GM12801 (cell line): ENCODE data around the gene DUSP2.

Experiments
- TF ChIP-seq, protein P1 (sequence below): IDR thresholded peaks from one replicate; pipeline ENCODE4 v1.5.1; 2011; ENCODE audit warnings: control low read depth; ENCODE audit not compliant: insufficient read length; ENCODE audit errors: extremely low read depth

Gene DUSP2

DNA sequence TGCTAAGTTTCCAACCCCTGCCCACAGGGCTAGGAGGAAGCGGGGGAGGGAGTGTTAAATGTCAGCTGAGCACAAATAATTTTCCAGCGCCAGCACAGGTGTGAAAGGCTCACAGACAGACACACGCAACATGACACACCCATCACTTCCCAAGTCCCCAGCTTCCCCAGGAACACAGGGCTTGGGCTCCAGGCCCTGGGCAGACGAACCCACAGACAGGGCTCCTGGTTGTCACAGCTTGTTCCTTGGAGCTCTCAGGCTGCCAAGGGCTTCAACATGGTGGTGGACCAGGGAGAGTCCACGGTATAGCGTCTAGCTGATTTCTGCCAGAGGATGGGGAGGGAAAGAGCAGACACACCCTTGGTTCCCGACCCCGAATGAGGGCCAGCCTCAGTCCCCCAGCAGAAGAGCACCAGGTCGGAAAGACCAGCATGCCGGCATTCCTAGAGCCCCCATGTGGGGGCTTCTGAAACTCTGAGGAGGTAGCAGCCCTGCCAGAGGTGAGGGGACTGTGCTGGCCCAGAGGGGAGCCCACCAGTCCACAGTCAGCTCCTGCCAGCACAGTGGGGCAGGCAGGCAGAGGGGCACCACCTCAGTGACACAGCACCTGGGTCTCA, 1.9 kb downstream of the DUSP2 start:
- TF ChIP-seq, protein P1, sequence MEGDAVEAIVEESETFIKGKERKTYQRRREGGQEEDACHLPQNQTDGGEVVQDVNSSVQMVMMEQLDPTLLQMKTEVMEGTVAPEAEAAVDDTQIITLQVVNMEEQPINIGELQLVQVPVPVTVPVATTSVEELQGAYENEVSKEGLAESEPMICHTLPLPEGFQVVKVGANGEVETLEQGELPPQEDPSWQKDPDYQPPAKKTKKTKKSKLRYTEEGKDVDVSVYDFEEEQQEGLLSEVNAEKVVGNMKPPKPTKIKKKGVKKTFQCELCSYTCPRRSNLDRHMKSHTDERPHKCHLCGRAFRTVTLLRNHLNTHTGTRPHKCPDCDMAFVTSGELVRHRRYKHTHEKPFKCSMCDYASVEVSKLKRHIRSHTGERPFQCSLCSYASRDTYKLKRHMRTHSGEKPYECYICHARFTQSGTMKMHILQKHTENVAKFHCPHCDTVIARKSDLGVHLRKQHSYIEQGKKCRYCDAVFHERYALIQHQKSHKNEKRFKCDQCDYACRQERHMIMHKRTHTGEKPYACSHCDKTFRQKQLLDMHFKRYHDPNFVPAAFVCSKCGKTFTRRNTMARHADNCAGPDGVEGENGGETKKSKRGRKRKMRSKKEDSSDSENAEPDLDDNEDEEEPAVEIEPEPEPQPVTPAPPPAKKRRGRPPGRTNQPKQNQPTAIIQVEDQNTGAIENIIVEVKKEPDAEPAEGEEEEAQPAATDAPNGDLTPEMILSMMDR, result no peak

DNA sequence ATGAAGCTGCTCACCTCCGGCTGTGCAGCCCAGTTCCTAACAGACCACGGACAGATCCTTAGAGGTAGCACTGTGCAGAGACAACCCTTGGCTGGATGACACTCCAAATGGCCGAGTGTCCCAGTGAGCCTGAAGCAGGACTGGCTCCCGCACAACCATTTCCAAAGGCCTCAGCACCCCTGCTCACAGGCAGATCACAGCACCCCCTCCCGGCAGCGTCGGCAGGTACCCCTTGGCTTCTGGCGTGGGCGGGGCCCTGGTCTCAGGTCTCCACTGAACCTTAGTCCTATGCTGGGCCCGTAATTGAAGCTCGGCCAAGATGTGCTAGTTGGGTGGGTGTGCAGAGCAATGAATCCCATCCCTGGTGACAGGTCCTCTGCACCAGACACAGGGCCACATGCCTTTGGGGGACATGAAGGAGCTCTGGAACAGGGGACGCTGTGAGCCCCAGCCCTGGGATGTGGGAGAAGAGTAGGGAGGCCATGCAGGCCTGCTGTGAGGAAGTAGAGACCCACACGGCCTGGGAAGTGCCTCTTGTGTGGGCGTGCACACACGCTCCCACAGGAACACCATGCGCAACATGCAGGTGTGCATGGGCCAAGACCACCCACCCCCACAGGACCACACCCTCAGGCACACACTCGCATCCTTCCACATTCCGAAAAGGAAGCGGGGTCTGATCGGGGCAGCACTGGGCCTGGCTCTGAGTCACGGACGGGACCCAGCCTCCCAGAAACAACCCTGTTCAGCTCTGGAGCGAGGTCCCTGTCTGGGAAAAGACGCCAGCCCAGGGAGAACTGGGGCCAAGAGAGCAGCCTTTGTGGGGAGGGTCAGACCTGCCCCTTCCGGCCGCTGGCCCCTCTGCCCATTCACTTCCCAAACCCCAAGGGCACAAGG, 2.8 kb downstream of the DUSP2 start:
- TF ChIP-seq, protein P1, result no peak

DNA sequence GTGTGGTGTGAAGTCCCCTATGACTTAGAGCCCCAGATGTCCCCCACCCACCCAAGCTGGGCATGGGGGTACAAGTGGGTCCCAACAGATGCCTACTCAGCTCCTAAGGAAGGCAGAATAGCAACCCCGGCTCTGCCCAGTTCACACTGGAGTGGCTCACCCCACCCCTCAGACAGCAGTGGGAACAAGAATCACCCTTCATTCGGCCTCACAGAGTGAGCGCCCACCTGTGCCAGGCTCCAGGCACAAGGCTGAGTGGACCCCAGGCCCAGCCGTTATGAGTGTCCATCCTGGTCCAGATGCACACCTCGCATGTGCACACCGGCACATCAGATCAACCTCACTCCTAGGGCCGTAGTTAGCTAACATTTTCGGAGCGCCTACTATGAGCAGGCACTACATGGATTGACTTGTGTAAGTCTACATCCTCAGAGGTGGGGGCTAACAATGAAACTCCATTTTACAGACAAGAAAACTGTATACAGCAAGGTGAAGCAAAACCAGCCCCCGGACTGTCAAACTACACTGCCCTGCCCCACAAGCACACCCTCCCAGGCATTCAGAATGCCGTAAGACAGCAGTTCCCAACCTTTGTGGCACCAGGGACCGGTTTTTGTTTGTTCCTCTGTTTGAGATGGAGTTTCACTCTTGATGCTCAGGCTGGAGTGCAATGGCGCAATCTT, 4.2 kb downstream of the DUSP2 start:
- TF ChIP-seq, protein P1, result no peak

DNA sequence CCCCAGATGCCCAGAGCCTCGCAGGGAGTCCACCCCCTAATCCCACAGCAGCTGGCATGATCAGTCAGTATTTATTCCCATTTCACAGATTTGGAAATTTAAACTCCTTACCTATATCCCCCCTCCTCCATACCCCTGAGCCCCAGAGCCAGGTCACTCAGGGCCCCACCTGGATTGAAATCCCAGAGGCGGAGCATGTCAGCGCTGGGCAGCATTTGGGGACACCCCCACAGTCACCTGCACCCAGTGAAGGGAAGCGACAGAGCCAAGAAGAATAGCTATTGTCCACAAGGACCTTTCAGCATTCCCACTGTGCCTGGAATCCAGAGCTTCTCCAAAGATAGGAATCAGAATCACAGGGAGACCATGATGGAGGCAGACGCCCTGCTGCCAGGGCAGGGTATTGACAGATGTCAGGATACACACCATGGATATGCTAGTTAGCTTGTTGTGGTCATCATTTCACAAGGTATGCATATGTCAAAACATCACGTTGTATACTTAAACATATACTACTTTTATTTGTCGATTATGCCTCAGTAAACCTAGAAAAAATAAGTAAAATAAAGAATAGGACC, 6.0 kb downstream of the DUSP2 start:
- TF ChIP-seq, protein P1, result no peak

DNA sequence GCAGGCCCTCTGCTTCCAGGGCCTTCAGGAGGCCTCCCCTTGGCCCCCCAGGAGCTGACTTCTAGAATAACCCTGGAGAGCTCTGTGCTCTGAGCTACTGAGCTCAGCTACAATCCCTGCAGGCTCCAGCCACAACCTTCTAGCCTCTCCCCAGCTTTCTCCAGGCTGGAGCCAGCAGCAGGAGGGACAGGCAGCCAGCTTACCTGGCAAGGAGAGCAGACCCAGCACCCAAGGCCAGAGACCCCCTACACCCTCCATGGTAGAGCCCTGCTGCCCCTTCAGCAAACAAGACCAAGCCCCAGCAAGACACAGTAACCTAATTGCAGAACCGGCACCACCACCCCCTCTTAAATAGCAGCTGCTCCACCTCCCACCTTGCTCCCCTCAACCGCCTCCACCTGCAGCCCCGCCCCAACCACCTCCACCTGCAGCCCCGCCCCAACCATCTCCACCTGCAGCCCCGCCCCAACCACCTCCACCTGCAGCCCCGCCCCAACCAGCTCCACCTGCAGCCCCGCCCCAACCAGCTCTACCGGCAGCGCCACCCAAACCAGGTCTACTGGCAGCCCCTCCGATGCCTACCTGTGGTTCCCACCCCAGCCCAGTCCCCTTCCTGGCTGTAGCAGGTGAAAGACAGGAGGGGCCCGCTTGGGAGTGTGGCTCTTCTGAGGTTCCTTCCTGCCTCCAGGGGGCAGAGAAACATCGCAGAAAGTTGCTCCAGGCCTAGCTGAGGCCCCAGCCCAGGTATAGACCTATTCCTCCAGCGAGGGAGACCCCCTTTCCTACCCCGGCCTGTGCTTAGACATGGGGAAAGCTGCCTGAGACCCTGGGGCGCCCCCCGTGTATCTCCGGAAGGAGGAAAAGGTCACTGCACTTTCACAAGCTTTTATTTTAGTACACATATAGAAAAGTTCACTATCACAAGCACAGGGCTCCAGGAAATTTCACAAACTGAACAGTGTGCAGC, 6.8 kb downstream of the DUSP2 start, which contains the start of gene ASTL:
Gene ASTL, minus strand, starts transcription at position 324 of the 967 bp plus-strand sequence. Its CDS starts 66 bp downstream, at position 258.
- TF ChIP-seq, protein P1, result no peak

DNA sequence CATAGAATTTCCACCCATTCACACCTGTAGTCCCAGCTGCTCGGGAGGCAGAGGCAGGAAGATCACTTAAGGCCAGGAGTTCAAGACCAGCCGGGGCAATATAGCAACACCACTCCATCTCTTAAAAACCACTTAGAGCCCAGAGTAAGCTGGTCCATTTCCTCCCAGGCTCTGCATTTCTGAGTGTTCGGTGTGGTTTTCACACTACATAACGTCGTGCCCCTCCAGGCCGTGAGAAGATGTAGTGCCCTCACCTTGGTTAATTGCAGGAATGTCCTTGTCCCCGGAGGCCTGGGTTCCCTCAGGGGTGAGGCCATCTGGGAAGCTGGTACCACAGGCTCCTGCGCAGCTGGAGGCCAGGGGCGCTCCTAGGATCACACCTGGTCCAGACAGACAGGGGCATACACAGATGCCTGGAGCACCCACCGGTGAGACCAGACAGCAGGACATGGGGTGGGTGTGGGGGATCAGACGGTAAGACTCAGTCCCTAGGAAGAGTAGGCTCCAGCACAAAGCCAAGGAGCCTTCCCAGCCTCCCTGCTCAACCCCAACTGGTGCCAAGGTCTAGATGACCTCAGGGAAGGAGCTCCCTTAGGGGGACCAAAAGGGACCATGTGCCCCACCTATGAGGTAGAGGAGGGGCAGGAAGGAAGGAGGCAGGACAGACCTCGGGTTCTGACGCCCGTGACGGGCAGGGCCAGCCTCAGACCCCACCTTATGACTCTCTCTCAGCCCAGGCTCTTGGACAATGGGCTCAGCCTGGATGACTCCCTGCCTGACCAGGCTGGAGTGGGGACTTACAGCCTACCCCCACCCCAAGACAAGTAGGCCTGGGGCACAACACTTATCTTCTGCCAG, 7.7 kb downstream of the DUSP2 start:
- TF ChIP-seq, protein P1, result no peak
